ENCODE measurements around the gene TAB3.

TAB3 gene

GRCh38 chrX:30889147-30890140 lies at the start of gene TAB3:
TSS of gene TAB3 (minus strand) at chrX:30889254. CDS start at chrX:30859588, 29,666 bp downstream.
- peak within 1 kb of the TSS; percentile 59 for H3K4me3 ChIP-seq (ENCODE audit: low read depth, low read length)
- H3K36me3 ChIP-seq (ENCODE audit: control insufficient read depth in 2 of 2, insufficient read depth in 1 of 2, low read length in 2 of 2), result no peaks in the 10 kb centered on the region
- no peaks in the 10 kb centered on the region for H3K9me3 ChIP-seq (ENCODE audit: control insufficient read depth, insufficient read depth, low read depth, low read length)
- no peaks in the 10 kb centered on the region; the same call in 1 of the 2 replicates for H3K4me1 ChIP-seq (ENCODE audit: control insufficient read depth, insufficient read depth, low read length)
- H3K27ac ChIP-seq (ENCODE audit: extremely low read depth, low read depth, low read length), result peak within 1 kb of the TSS; percentile 78
- ChIA-PET POLR2A (interaction anchor here (0.8 kb wide), 1 partner anchor 12 kb away, joined by 3 read pairs; no protein-coding TSS in a partner anchor), CTCF (interaction anchor here (0.7 kb wide), 1 partner anchor 217 kb away, joined by 6 read pairs; no protein-coding TSS in a partner anchor)
- TF ChIP-seq ZBTB48 (tag by site-specific recombination; IDR thresholded peaks at IDR 0.05), result peak; percentile 86
- peak; percentile 61; the same call in 1 of the 2 replicates for TF ChIP-seq ZNF629 (tag by site-specific recombination; IDR thresholded peaks at IDR 0.05)
- no peak for TF ChIP-seq ZNF610 (tag by site-specific recombination; IDR thresholded peaks at IDR 0.05; ENCODE audit: borderline replicate concordance)
- TF ChIP-seq KLF10 (tag by site-specific recombination; IDR thresholded peaks at IDR 0.05), result peak; percentile 44; the same call in 1 of the 2 replicates
- 0 out of 2 replicates have a peak, but pooled peaks have one; percentile 9 for TF ChIP-seq EGR2 (tag by site-specific recombination; IDR thresholded peaks at IDR 0.05; ENCODE audit: low read depth)
- TF ChIP-seq ZNF76 (tag by site-specific recombination; IDR thresholded peaks at IDR 0.05; ENCODE audit: borderline replicate concordance, low read depth), result peak; percentile 46; the same call in 1 of the 2 replicates
- peak; percentile 89 for TF ChIP-seq IKZF3 (tag by site-specific recombination; IDR thresholded peaks at IDR 0.05)
- TF ChIP-seq YY1 (tag by site-specific recombination; IDR thresholded peaks at IDR 0.05), result peak; percentile 96
- TF ChIP-seq WT1 (tag by site-specific recombination; IDR thresholded peaks at IDR 0.05), result peak; percentile 16; the same call in 1 of the 2 replicates
- TF ChIP-seq ZSCAN30 (tag by site-specific recombination; IDR thresholded peaks at IDR 0.05), result 0 out of 2 replicates have a peak, but pooled peaks have one; percentile 4
- peak; percentile 62 for TF ChIP-seq SP7 (tag by site-specific recombination; IDR thresholded peaks at IDR 0.05)
- TF ChIP-seq, protein P1, sequence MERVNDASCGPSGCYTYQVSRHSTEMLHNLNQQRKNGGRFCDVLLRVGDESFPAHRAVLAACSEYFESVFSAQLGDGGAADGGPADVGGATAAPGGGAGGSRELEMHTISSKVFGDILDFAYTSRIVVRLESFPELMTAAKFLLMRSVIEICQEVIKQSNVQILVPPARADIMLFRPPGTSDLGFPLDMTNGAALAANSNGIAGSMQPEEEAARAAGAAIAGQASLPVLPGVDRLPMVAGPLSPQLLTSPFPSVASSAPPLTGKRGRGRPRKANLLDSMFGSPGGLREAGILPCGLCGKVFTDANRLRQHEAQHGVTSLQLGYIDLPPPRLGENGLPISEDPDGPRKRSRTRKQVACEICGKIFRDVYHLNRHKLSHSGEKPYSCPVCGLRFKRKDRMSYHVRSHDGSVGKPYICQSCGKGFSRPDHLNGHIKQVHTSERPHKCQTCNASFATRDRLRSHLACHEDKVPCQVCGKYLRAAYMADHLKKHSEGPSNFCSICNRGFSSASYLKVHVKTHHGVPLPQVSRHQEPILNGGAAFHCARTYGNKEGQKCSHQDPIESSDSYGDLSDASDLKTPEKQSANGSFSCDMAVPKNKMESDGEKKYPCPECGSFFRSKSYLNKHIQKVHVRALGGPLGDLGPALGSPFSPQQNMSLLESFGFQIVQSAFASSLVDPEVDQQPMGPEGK (tag by site-specific recombination; IDR thresholded peaks at IDR 0.05), result peak; percentile 83
- TF ChIP-seq ZFP3 (tag by site-specific recombination; IDR thresholded peaks at IDR 0.05; ENCODE audit: low read depth), result no peak
- TF ChIP-seq ZEB2 (tag by site-specific recombination; IDR thresholded peaks at IDR 0.05), result peak; percentile 76
- TF ChIP-seq ZNF398 (tag by site-specific recombination; IDR thresholded peaks at IDR 0.05), result peak; percentile 72
- peak; percentile 46 for TF ChIP-seq ZBTB26 (tag by site-specific recombination; optimal IDR thresholded peaks at IDR 0.05)
- TF ChIP-seq ZNF335 (tag by site-specific recombination; conservative IDR thresholded peaks at IDR 0.05), result peak; percentile 70
- TF ChIP-seq ZNF341 (tag by site-specific recombination; IDR thresholded peaks at IDR 0.05; ENCODE audit: low read depth), result peak; percentile 36; the same call in 1 of the 2 replicates
- peak; percentile 93 for TF ChIP-seq HIC1 (tag by site-specific recombination; IDR thresholded peaks at IDR 0.05)
- TF ChIP-seq, protein P2, sequence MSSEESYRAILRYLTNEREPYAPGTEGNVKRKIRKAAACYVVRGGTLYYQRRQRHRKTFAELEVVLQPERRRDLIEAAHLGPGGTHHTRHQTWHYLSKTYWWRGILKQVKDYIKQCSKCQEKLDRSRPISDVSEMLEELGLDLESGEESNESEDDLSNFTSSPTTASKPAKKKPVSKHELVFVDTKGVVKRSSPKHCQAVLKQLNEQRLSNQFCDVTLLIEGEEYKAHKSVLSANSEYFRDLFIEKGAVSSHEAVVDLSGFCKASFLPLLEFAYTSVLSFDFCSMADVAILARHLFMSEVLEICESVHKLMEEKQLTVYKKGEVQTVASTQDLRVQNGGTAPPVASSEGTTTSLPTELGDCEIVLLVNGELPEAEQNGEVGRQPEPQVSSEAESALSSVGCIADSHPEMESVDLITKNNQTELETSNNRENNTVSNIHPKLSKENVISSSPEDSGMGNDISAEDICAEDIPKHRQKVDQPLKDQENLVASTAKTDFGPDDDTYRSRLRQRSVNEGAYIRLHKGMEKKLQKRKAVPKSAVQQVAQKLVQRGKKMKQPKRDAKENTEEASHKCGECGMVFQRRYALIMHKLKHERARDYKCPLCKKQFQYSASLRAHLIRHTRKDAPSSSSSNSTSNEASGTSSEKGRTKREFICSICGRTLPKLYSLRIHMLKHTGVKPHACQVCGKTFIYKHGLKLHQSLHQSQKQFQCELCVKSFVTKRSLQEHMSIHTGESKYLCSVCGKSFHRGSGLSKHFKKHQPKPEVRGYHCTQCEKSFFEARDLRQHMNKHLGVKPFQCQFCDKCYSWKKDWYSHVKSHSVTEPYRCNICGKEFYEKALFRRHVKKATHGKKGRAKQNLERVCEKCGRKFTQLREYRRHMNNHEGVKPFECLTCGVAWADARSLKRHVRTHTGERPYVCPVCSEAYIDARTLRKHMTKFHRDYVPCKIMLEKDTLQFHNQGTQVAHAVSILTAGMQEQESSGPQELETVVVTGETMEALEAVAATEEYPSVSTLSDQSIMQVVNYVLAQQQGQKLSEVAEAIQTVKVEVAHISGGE (tag by site-specific recombination; conservative IDR thresholded peaks at IDR 0.05; ENCODE audit: low read depth), result peak; percentile 83
- peak; percentile 37; the same call in 1 of the 2 replicates for TF ChIP-seq SCRT2 (tag by site-specific recombination; IDR thresholded peaks at IDR 0.05)
- TF ChIP-seq ZBTB8A (tag by site-specific recombination; IDR thresholded peaks at IDR 0.05), result peak; percentile 90
- TF ChIP-seq, protein P3, sequence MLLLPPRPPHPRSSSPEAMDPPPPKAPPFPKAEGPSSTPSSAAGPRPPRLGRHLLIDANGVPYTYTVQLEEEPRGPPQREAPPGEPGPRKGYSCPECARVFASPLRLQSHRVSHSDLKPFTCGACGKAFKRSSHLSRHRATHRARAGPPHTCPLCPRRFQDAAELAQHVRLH (tag by site-specific recombination; IDR thresholded peaks at IDR 0.05), result peak; percentile 54; the same call in 1 of the 2 replicates
- no peak for TF ChIP-seq ZNF423 (tag by site-specific recombination; IDR thresholded peaks at IDR 0.05)
- no peak for TF ChIP-seq ZNF600 (tag by site-specific recombination; IDR thresholded peaks at IDR 0.05)

All from HEK293 (cell line).